ENCODE measurements around the gene ILRUN. TPM values are rescaled to one million over a fixed set of nuclear protein-coding genes. Genes with fewer than 3 reads are reported as not detected.
"Not testable (repeated sequence)": the region's sequence is repeated elsewhere in the genome, so short reads cannot be mapped to it uniquely, and the experiment has no call there.

ILRUN gene
- polyA plus RNA-seq, 3 donors = 6.2 to 19.3 (median 6.5) TPM

DNA sequence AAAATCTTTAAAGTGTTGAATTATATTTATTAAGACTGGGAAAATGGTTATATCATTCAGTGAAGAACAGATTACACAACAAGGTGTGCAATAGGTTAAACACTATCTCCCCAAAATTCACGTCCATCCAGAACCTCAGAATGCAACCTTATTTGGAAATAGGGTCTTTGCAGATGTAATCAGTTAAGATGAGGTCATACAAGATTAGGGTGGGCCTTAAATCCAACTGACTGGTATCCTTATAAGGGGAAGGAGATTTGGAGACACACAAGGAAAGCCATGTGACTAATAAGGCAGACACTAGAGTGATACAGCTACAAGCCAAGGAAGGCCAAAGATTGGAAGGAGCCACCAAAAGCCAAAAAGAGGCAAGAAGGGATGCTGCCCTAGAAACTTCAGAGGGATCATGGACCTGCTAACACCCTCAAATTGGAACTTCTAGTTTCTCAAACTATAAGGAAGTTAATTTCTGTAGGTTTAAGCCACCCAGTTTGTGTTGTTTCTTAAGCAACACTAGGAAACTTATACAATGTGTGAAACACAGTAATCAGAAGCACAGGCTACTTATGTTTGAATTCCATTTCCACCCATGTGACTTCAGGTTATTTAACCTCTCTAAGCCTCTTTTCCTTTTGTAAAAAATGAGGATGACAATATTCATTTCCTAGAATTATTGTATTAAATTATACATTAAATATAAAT, 16.9 kb downstream of the ILRUN start:
- Mint-ChIP-seq H3K27ac (peak overlapping the region in 3 of 7 donors; percentile 50 to 77 (median 55)), H3K4me1 (peaks cover 22% of the 10 kb centered on the region), H3K27me3 (ENCODE audit: low read depth in 3 of 3) (no peaks in the 10 kb centered on the region), H3K9me3 (no peaks in the 10 kb centered on the region), H3K36me3 (peaks cover 0 to 18% of the 10 kb centered on the region in 2 donors), H3K4me3 (no peak overlapping the region)
- Histone ChIP-seq H3K27me3 (ENCODE audit: control insufficient read depth in 2 of 2, insufficient read depth in 2 of 2, low read length in 2 of 2) (no peaks in the 10 kb centered on the region), H3K79me2 (ENCODE audit: insufficient read depth, low read length) (peaks cover 94% of the 10 kb centered on the region), H3K4me3 (replicated peaks in 1 of 3; ENCODE audit: low read depth in 2 of 3, low read length in 3 of 3) (no peak overlapping the region), H4K20me1 (ENCODE audit: insufficient read depth, low read length) (peaks cover 41% of the 10 kb centered on the region), H3K9me3 (replicated peaks in 1 of 2; ENCODE audit: control insufficient read depth in 1 of 2, insufficient read depth in 1 of 2, low read length in 2 of 2) (no peaks in the 10 kb centered on the region), H3K4me1 (ENCODE audit: control insufficient read depth in 1 of 2, insufficient read depth in 2 of 2, low read length in 2 of 2) (peaks cover 14 to 23% of the 10 kb centered on the region in 2 donors), H3K27ac (ENCODE audit: low read depth in 1 of 2, low read length in 2 of 2) (peak overlapping the region in 1 of 2 donors; percentile 65), H3K4me2 (replicated peaks; ENCODE audit: extremely low read depth, low read length, poor library complexity, severe bottlenecking) (no peak overlapping the region), H2AFZ (ENCODE audit: insufficient read depth, low read depth, low read length, poor library complexity, severe bottlenecking) (no peak overlapping the region), H3K36me3 (replicated peaks in 1 of 2; ENCODE audit: control insufficient read depth in 1 of 2, insufficient read depth in 2 of 2, low read length in 2 of 2) (no peaks in the 10 kb centered on the region), H3K9ac (ENCODE audit: insufficient read depth, low read length, poor library complexity, severe bottlenecking) (no peak overlapping the region)
- TF ChIP-seq, protein P1, sequence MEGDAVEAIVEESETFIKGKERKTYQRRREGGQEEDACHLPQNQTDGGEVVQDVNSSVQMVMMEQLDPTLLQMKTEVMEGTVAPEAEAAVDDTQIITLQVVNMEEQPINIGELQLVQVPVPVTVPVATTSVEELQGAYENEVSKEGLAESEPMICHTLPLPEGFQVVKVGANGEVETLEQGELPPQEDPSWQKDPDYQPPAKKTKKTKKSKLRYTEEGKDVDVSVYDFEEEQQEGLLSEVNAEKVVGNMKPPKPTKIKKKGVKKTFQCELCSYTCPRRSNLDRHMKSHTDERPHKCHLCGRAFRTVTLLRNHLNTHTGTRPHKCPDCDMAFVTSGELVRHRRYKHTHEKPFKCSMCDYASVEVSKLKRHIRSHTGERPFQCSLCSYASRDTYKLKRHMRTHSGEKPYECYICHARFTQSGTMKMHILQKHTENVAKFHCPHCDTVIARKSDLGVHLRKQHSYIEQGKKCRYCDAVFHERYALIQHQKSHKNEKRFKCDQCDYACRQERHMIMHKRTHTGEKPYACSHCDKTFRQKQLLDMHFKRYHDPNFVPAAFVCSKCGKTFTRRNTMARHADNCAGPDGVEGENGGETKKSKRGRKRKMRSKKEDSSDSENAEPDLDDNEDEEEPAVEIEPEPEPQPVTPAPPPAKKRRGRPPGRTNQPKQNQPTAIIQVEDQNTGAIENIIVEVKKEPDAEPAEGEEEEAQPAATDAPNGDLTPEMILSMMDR (IDR thresholded peaks at IDR 0.05) = no peak
- DNase-seq = peak in 1 of 3 donors; percentile 41
- WGBS (ENCODE audit: insufficient coverage) = no CpG with 5 or more reads among the region's 1 CpG
- intact Hi-C loops (cut with micrococcal nuclease) = no loop called here

DNA sequence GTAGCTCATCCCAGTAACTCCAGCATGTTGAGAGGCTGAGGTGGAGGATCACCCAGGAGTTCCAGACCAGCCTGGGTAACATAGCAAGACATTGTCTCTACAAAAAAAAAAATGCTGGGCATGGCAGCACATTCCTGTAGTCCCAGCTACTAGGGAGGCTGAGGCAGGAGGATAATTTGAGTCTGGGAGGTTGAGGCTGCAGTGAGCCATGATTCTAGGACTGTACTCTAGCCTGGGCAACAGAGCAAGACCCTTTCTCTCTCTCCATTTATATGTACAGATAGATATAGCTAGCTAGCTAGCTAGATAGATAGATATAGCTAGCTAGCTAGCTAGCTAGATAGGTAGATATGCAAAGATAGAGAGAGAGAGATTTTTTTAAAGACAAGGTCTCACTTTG, 20.4 kb downstream of the ILRUN start:
- no peak overlapping the region for H3K27ac ChIP-seq (ENCODE audit: low read depth in 1 of 2, low read length in 2 of 2)
- no peak overlapping the region for H2AFZ ChIP-seq (ENCODE audit: insufficient read depth, low read depth, low read length, poor library complexity, severe bottlenecking)
- Mint-ChIP-seq H3K4me1 (peaks cover 52% of the 10 kb centered on the region), H3K4me3 (no peak overlapping the region), H3K27me3 (ENCODE audit: low read depth in 3 of 3) (no peaks in the 10 kb centered on the region), H3K27ac (peak overlapping the region in 2 of 7 donors; percentile 18 to 73), H3K36me3 (peaks cover 0 to 18% of the 10 kb centered on the region in 2 donors), H3K9me3 (no peaks in the 10 kb centered on the region)
- H3K4me1 ChIP-seq (ENCODE audit: control insufficient read depth in 1 of 2, insufficient read depth in 2 of 2, low read length in 2 of 2) = peaks cover 40 to 55% of the 10 kb centered on the region in 2 donors
- peaks cover 94% of the 10 kb centered on the region for H3K79me2 ChIP-seq (ENCODE audit: insufficient read depth, low read length)
- DNase-seq = no peak
- no peak overlapping the region for H3K4me2 ChIP-seq (replicated peaks; ENCODE audit: extremely low read depth, low read length, poor library complexity, severe bottlenecking)
- TF ChIP-seq, protein P1 (IDR thresholded peaks at IDR 0.05) = no peak
- peaks cover 20% of the 10 kb centered on the region for H4K20me1 ChIP-seq (ENCODE audit: insufficient read depth, low read length)
- no peaks in the 10 kb centered on the region for H3K9me3 ChIP-seq (replicated peaks in 1 of 2; ENCODE audit: control insufficient read depth in 1 of 2, insufficient read depth in 1 of 2, low read length in 2 of 2)
- no peaks in the 10 kb centered on the region for H3K36me3 ChIP-seq (replicated peaks in 1 of 2; ENCODE audit: control insufficient read depth in 1 of 2, insufficient read depth in 2 of 2, low read length in 2 of 2)
- H3K9ac ChIP-seq (ENCODE audit: insufficient read depth, low read length, poor library complexity, severe bottlenecking) = no peak overlapping the region
- H3K4me3 ChIP-seq (replicated peaks in 1 of 3; ENCODE audit: low read depth in 2 of 3, low read length in 3 of 3) = no peak overlapping the region
- intact Hi-C loops (cut with micrococcal nuclease) = no loop called here
- no peaks in the 10 kb centered on the region for H3K27me3 ChIP-seq (ENCODE audit: control insufficient read depth in 2 of 2, insufficient read depth in 2 of 2, low read length in 2 of 2)

DNA sequence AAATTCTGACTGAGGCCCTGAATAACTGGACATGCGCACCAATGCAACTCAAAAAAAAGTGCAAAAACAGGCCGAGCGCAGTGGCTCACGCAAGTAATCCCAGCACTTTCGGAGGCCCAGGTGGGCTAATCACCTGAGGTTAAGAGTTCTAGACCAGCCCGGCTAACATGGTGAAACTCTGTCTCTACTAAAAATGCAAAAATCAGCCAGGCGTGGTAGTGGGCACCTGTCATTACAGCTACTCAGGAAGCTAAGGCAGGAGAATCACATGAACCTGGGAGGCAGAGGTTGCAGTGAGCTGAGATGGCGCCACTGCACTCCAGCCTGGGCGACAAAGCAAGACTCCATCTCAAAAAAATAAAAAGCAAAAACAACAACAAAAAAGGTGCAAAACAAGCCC, 21.6 kb downstream of the ILRUN start:
- H3K36me3 Mint-ChIP-seq = peaks cover 0 to 22% of the 10 kb centered on the region in 2 donors
- DNase-seq; H3K4me3 ChIP-seq (replicated peaks in 1 of 3; ENCODE audit: low read depth in 2 of 3, low read length in 3 of 3); intact Hi-C loops (cut with micrococcal nuclease); H3K9ac ChIP-seq (ENCODE audit: insufficient read depth, low read length, poor library complexity, severe bottlenecking); H3K27me3 Mint-ChIP-seq (ENCODE audit: low read depth in 3 of 3); H3K4me3 Mint-ChIP-seq; H3K9me3 Mint-ChIP-seq; H3K27ac ChIP-seq (ENCODE audit: low read depth in 1 of 2, low read length in 2 of 2); H2AFZ ChIP-seq (ENCODE audit: insufficient read depth, low read depth, low read length, poor library complexity, severe bottlenecking); H3K4me2 ChIP-seq (replicated peaks; ENCODE audit: extremely low read depth, low read length, poor library complexity, severe bottlenecking); H3K9me3 ChIP-seq (replicated peaks in 1 of 2; ENCODE audit: control insufficient read depth in 1 of 2, insufficient read depth in 1 of 2, low read length in 2 of 2); H3K27me3 ChIP-seq (ENCODE audit: control insufficient read depth in 2 of 2, insufficient read depth in 2 of 2, low read length in 2 of 2); H3K36me3 ChIP-seq (replicated peaks in 1 of 2; ENCODE audit: control insufficient read depth in 1 of 2, insufficient read depth in 2 of 2, low read length in 2 of 2): not testable (repeated sequence)
- Histone ChIP-seq H4K20me1 (ENCODE audit: insufficient read depth, low read length) (peaks cover 16% of the 10 kb centered on the region), H3K79me2 (ENCODE audit: insufficient read depth, low read length) (peaks cover 97% of the 10 kb centered on the region), H3K4me1 (ENCODE audit: control insufficient read depth in 1 of 2, insufficient read depth in 2 of 2, low read length in 2 of 2) (peaks cover 41 to 57% of the 10 kb centered on the region in 2 donors)
- 90% methylated on average over 7 of the region's 9 CpGs for WGBS (ENCODE audit: insufficient coverage)
- H3K27ac Mint-ChIP-seq = peak overlapping the region in 2 of 7 donors; percentile 26 to 46
- H3K4me1 Mint-ChIP-seq = peaks cover 54% of the 10 kb centered on the region

Data from CD14-positive monocyte (primary cell).